ENCODE data around the gene ATP6V0E1.

ATP6V0E1 gene

GRCh38 chr5:173078878-173079277, 95.3 kb downstream of the ATP6V0E1 start:
- no peak for DNase-seq (ENCODE audit: low read depth)
